Prostate gland (tissue), 2 donors: ENCODE results near the gene SIRPB2. TPM values are rescaled to one million over a fixed set of nuclear protein-coding genes. Genes with fewer than 3 reads are reported as not detected.

Experiments used
- DNase-seq: peaks from one replicate; pipeline ENCODE4 v3.0.0-alpha.2; 2019; ENCODE audit warnings: low spot score
- H3K27ac ChIP-seq, 2 donors: fragments of 200-600 bp; sonication (generic); 2 replicates each; pipeline ENCODE4 v1.5.1; 2017 to 2019
- H3K27me3 ChIP-seq: fragments of 200-600 bp; sonication (generic); replicated peaks from 2 replicates; pipeline ENCODE4 v1.5.1; 2019; ENCODE audit not compliant: insufficient read depth
- H3K36me3 ChIP-seq, 2 donors: fragments of 200-600 bp; sonication (generic); 1 replicate in 1 of 2; 2 replicates in 1 of 2; pipeline versions ENCODE4 v1.5.1 to v1.8.1; 2017 to 2019
- H3K4me1 ChIP-seq: fragments of 200-600 bp; sonication (generic); replicated peaks from 2 replicates; pipeline ENCODE4 v1.5.1; 2019
- H3K4me3 ChIP-seq, 2 donors: fragments of 200-600 bp; sonication (generic); 2 replicates each; pipeline ENCODE4 v1.5.1; 2017 to 2019
- H3K9me3 ChIP-seq: fragments of 200-600 bp; sonication (generic); 2 replicates; pipeline ENCODE4 v1.5.1; 2017
- CTCF ChIP-seq, 4 experiments: fragments of 200-600 bp in 2 of 4; fragments of 450-650 bp in 2 of 4; sonication (generic) in 2 of 4; IDR thresholded peaks; 1 replicate in 3 of 4; 2 replicates in 1 of 4; pipeline ENCODE4 v1.5.1; 2016 to 2019; ENCODE audit warnings: antibody characterized with exemption in 4 of 4, mild to moderate bottlenecking in 2 of 4, moderate library complexity in 2 of 4
- POLR2A ChIP-seq: fragments of 450-650 bp; IDR thresholded peaks from one replicate; pipeline ENCODE4 v1.6.1; 2016; ENCODE audit warnings: antibody characterized with exemption, mild to moderate bottlenecking
- POLR2AphosphoS5 ChIP-seq: sonication (generic); formaldehyde crosslinking; IDR thresholded peaks from one replicate; pipeline ENCODE4 v1.6.1; 2017; ENCODE audit warnings: antibody characterized with exemption
- WGBS: methylation state at CpG from one replicate; pipeline ENCODE4 v1.1.5; 2018; 5-methylcytosine and 5-hydroxymethylcytosine counted together
- intact Hi-C: fragments of 100-400 bp; cut with DNase I; formaldehyde crosslinking; loops from one replicate; pipeline ENCODE4 v1.14.2; 2022
- total RNA-seq, 2 donors: library from RNA; depleted of rRNA; stranded (reverse); fragments of >200 nt; gene quantifications; one replicate each; pipeline ENCODE4 v1.1.0, GENCODE V29; 2016

SIRPB2 gene
- total RNA-seq, 2 donors from 2014 or later: 0.36 to 3.2 TPM

GRCh38 chr20:1462001-1462400 lies 29.2 kb downstream of the SIRPB2 start:
- Histone ChIP-seq H3K4me1 (peaks cover 8% of the 10 kb centered on the region), H3K36me3 (peaks cover 0 to 13% of the 10 kb centered on the region in 2 donors), H3K9me3 (no peaks in the 10 kb centered on the region), H3K27me3 (no peaks in the 10 kb centered on the region), H3K4me3 (no peak overlapping the region), H3K27ac (no peak overlapping the region)
- 95% methylated on average over 3 of the region's 3 CpGs for WGBS
- TF ChIP-seq POLR2AphosphoS5 (no peak), POLR2A (no peak), CTCF (IDR thresholded peaks at IDR 0.05) (no peak)
- no peak for DNase-seq
- intact Hi-C loops: no loop called here

- intact Hi-C loops: no loop called here
- TF ChIP-seq POLR2AphosphoS5 (no peak), CTCF (IDR thresholded peaks at IDR 0.05) (no peak), POLR2A (no peak)
- 98% methylated on average over 2 of the region's 2 CpGs for WGBS
- H3K36me3 ChIP-seq: peaks cover 0 to 13% of the 10 kb centered on the region in 2 donors
- no peaks in the 10 kb centered on the region for H3K9me3 ChIP-seq
- H3K4me1 ChIP-seq: peaks cover 2% of the 10 kb centered on the region
- H3K27ac ChIP-seq: no peak overlapping the region
- no peaks in the 10 kb centered on the region for H3K27me3 ChIP-seq
- no peak overlapping the region for H3K4me3 ChIP-seq
- no peak for DNase-seq
Observed at GRCh38 chr20:1460275-1460674, 30.9 kb downstream of the SIRPB2 start.

- Histone ChIP-seq H3K9me3 (no peaks in the 10 kb centered on the region), H3K27me3 (no peaks in the 10 kb centered on the region), H3K4me3 (no peak overlapping the region), H3K27ac (no peak overlapping the region), H3K4me1 (no peaks in the 10 kb centered on the region), H3K36me3 (peaks cover 0 to 13% of the 10 kb centered on the region in 2 donors)
- 98% methylated on average over 2 of the region's 2 CpGs for WGBS
- DNase-seq: no peak
- no peak for TF ChIP-seq POLR2AphosphoS5
- TF ChIP-seq CTCF (IDR thresholded peaks at IDR 0.05): no peak
- no peak for TF ChIP-seq POLR2A
- intact Hi-C loops: no loop called here
Observed at GRCh38 chr20:1457992-1458391, 33.2 kb downstream of the SIRPB2 start.

- Histone ChIP-seq H3K27ac (no peak overlapping the region), H3K36me3 (peaks cover 11 to 30% of the 10 kb centered on the region in 2 donors), H3K27me3 (no peaks in the 10 kb centered on the region), H3K4me1 (no peaks in the 10 kb centered on the region), H3K4me3 (no peak overlapping the region), H3K9me3 (no peaks in the 10 kb centered on the region)
- no peak for DNase-seq
- 94% methylated on average over 5 of the region's 5 CpGs for WGBS
- intact Hi-C loops: no loop called here
- TF ChIP-seq CTCF (IDR thresholded peaks at IDR 0.05) (no peak), POLR2AphosphoS5 (no peak), POLR2A (no peak)
Observed at GRCh38 chr20:1456300-1456699, 34.9 kb downstream of the SIRPB2 start.

- peaks cover 24 to 28% of the 10 kb centered on the region in 2 donors for H3K36me3 ChIP-seq
Observed at GRCh38 chr20:1450926-1451491, 40.2 kb downstream of the SIRPB2 start.

More at GRCh38 chr20:1450926-1451491, 40.2 kb downstream of the SIRPB2 start:
- no peaks in the 10 kb centered on the region for H3K9me3 ChIP-seq
- no peak for DNase-seq
- no peak overlapping the region for H3K27ac ChIP-seq
- no peaks in the 10 kb centered on the region for H3K27me3 ChIP-seq
- intact Hi-C loops: no loop called here
- H3K4me3 ChIP-seq: no peak overlapping the region
- no peaks in the 10 kb centered on the region for H3K4me1 ChIP-seq
- TF ChIP-seq CTCF (IDR thresholded peaks at IDR 0.05) (no peak), POLR2AphosphoS5 (no peak)
